Calu3 (cell line): ENCODE measurements around the gene TEX2. TPM values are rescaled to one million over a fixed set of nuclear protein-coding genes. Genes with fewer than 3 reads are reported as not detected.

Experiments
- BruUV-seq: library from RNA; stranded (reverse); fragments of 400-500 nt; replicated peaks from 2 replicates; lab custom pipeline; 2021; lab: Mats Ljungman, UMichigan
- CTCF ChIA-PET: fragments of 300-600 bp; sonication (Branson Sonifier 250); formaldehyde crosslinking; loops from one replicate; lab custom pipeline; 2022; ENCODE audit warnings: antibody characterized with exemption; lab: Charles Lee
- DNase-seq: peaks from one replicate; pipeline ENCODE4 v3.0.0; 2022
- H3K27ac Mint-ChIP-seq: one replicate; pipeline ENCODE4 v1.8.0; 2022; ENCODE audit warnings: mixed read lengths; ENCODE audit not compliant: unreplicated experiment
- H3K27me3 Mint-ChIP-seq: one replicate; pipeline ENCODE4 v1.8.0; 2022; ENCODE audit warnings: mixed read lengths; ENCODE audit not compliant: unreplicated experiment
- H3K36me3 Mint-ChIP-seq: one replicate; pipeline ENCODE4 v1.8.0; 2022; ENCODE audit warnings: mild to moderate bottlenecking, moderate library complexity, mixed read lengths; ENCODE audit not compliant: insufficient read depth, unreplicated experiment
- H3K4me1 Mint-ChIP-seq: one replicate; pipeline ENCODE4 v1.8.0; 2022; ENCODE audit warnings: mild to moderate bottlenecking, low read depth, mixed read lengths; ENCODE audit not compliant: unreplicated experiment
- H3K4me3 Mint-ChIP-seq: one replicate; pipeline ENCODE4 v1.8.0; 2022; ENCODE audit warnings: mild to moderate bottlenecking, low read depth, moderate library complexity, mixed read lengths; ENCODE audit not compliant: unreplicated experiment
- H3K9me3 Mint-ChIP-seq: one replicate; pipeline ENCODE4 v1.8.0; 2022; ENCODE audit warnings: low read depth, mixed read lengths; ENCODE audit not compliant: unreplicated experiment
- CTCF ChIP-seq: fragments of 200-600 bp; IDR thresholded peaks from one replicate; pipeline ENCODE4 v1.8.0; 2022; ENCODE audit warnings: antibody characterized with exemption; ENCODE audit not compliant: unreplicated experiment
- intact Hi-C: fragments of 100-400 bp; cut with micrococcal nuclease; formaldehyde crosslinking; loops from one replicate; pipeline ENCODE4 v1.10.0; 2022; ENCODE audit not compliant: unreplicated experiment
- total RNA-seq: library from RNA; stranded (reverse); gene quantifications from 2 replicates; pipeline ENCODE4 v1.2.3, GENCODE V29; 2022

TEX2 gene
- total RNA-seq, 1 experiment from 2014 or later, result 12.3 TPM

- intact Hi-C loops, result no loop called here
- no peaks in the 10 kb centered on the region for H3K36me3 Mint-ChIP-seq
- no peak for TF ChIP-seq CTCF
- CTCF ChIA-PET, result no interaction called here
- BruUV-seq, result no TSS peak
- H3K4me3 Mint-ChIP-seq, result no peak overlapping the region
- DNase-seq, result no peak
- peaks cover 12% of the 10 kb centered on the region for H3K27me3 Mint-ChIP-seq
- peaks cover 2% of the 10 kb centered on the region for H3K9me3 Mint-ChIP-seq
- no peaks in the 10 kb centered on the region for H3K4me1 Mint-ChIP-seq
- no peak overlapping the region for H3K27ac Mint-ChIP-seq
These were observed 33.2 kb upstream of the TEX2 start for GRCh38 chr17:64296246-64296645.

GRCh38 chr17:64295146-64295545 is 32.1 kb upstream of the TEX2 start:
- intact Hi-C loops, result no loop called here
- peaks cover 12% of the 10 kb centered on the region for H3K27me3 Mint-ChIP-seq
- no peak overlapping the region for H3K4me3 Mint-ChIP-seq
- CTCF ChIA-PET, result no interaction called here
- no peak for DNase-seq
- H3K36me3 Mint-ChIP-seq, result no peaks in the 10 kb centered on the region
- H3K27ac Mint-ChIP-seq, result no peak overlapping the region
- peaks cover 3% of the 10 kb centered on the region for H3K9me3 Mint-ChIP-seq
- no TSS peak for BruUV-seq
- no peak for TF ChIP-seq CTCF
- H3K4me1 Mint-ChIP-seq, result no peaks in the 10 kb centered on the region

- Mint-ChIP-seq H3K4me3 (no peak overlapping the region), H3K27ac (no peak overlapping the region), H3K9me3 (peaks cover 3% of the 10 kb centered on the region), H3K4me1 (no peaks in the 10 kb centered on the region), H3K36me3 (no peaks in the 10 kb centered on the region), H3K27me3 (peaks cover 12% of the 10 kb centered on the region)
- TF ChIP-seq CTCF, result no peak
- DNase-seq, result peak; percentile 28
- BruUV-seq, result no TSS peak
- intact Hi-C loops, result no loop called here
- CTCF ChIA-PET, result interaction anchor here (0.8 to 1.3 kb wide), 2 partner anchors 11 to 158 kb away, joined by 3 read pairs; no protein-coding TSS in a partner anchor
These were observed 28.3 kb upstream of the TEX2 start for GRCh38 chr17:64291268-64291851.

- BruUV-seq, result no TSS peak
- intact Hi-C loops, result no loop called here
- Mint-ChIP-seq H3K4me3 (no peak overlapping the region), H3K27me3 (peaks cover 12% of the 10 kb centered on the region), H3K36me3 (no peaks in the 10 kb centered on the region), H3K27ac (no peak overlapping the region), H3K9me3 (peaks cover 3% of the 10 kb centered on the region), H3K4me1 (no peaks in the 10 kb centered on the region)
- DNase-seq, result no peak
- TF ChIP-seq CTCF, result no peak
- CTCF ChIA-PET, result no interaction called here
These were observed 26.7 kb upstream of the TEX2 start for GRCh38 chr17:64289741-64290141.
